GF-D8 (cell line): ENCODE measurements around the gene NFATC2.
"Not testable (repeated sequence)": the region's sequence is repeated elsewhere in the genome, so short reads cannot be mapped to it uniquely, and the experiment has no call there.

ENCODE experiments used
- DNase-seq: peaks from one replicate; lab custom pipeline; 2025; lab: John Stamatoyannopoulos, UW

The NFATC2 gene

DNA sequence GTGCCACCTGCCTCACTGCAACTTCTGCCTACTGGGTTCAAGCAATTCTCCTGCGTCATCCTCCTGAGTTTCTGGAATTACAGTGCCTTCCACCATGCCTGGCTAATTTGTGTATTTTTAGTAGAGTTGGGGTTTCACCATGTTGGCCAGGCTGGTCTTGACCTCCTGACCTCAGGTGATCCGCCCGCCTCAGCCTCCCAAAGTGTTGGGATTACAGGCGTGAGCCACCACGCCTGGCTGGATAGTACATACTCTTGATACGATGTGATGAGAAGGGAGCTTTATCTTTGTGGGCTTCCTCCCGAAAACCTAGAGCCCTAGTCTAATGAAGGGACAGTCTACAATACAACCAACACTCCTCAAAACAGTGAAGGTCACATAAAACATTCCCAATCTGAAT, 2.4 kb downstream of the NFATC2 start:
- DNase-seq = not testable (repeated sequence)

DNA sequence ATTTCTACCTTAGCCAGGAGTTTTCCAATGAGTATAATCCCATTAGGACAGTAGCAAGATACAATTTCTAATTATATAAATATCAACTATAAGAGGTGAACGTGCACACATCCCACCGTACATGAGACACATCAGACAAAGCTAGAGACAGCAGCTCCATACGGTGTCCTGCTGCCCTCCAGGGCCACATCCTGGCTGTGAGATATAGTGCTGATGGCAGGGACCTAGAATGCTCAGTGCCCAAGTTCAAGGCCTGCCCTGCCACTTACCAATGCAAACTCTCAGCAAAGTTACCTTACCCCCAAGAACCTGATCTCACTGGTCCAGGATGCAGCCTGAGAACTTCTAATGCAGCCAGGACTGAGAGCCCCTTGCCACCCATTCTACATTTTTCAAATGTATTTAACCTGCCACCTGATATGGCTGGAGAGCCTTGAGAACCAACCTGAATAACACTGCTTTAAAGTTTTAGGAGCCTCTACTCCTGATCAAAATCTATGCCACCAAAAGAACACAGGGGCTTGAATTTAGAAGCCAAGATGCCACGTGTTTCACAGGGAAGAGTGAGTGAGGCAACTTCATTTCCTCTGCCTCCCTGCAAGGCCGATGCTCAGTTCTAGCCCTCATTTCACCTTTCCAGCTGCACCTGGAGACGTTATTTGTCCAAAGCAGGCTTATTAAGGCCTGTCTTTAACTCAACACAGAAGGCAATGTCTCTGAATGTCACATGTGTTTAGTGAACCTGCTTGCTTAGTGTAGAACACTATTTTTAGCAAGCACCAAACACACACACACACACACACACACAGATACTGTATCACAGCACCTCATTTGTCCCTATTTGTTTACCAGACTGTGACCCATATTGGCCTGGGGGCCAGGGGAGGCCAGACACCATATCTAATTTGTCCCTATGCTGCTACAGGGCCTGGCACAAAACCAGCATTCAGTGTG, 6.1 kb downstream of the NFATC2 start:
- peak; percentile 27 for DNase-seq

DNA sequence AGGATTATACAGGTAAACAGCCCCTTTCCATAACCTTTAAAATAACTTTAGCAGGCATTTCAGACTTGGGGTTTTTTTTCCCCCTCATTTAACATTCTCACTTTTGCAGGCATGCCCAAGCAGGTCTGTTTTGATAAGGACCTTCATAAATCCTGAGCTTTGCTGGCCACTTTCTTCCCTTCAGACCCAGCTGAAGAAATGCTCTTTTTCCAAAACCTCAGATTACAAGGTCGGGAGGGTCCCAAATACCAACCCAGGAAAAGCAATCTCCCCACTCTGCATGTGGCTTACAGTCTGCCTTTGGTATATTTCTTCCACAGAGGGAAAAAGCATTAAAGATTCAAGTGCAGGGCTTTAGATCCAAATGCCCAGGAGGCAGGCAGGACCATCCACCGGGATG, 6.8 kb downstream of the NFATC2 start:
- DNase-seq = no peak

DNA sequence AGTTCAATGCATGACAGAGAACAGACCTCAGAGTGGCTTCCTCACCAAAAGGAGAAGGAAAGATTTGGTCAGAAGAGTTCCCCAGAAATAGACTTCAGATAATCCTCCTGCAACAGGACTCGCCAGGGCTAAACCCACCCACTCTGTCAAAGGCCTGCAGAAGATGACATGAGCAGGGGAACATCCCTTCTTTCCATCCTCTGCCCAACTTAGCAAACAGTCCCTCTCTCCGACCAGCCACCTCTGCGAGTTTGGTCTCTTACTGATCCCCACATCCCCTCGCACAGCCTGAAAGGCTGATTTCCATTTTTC, 7.5 kb downstream of the NFATC2 start:
- peak; percentile 71 for DNase-seq

DNA sequence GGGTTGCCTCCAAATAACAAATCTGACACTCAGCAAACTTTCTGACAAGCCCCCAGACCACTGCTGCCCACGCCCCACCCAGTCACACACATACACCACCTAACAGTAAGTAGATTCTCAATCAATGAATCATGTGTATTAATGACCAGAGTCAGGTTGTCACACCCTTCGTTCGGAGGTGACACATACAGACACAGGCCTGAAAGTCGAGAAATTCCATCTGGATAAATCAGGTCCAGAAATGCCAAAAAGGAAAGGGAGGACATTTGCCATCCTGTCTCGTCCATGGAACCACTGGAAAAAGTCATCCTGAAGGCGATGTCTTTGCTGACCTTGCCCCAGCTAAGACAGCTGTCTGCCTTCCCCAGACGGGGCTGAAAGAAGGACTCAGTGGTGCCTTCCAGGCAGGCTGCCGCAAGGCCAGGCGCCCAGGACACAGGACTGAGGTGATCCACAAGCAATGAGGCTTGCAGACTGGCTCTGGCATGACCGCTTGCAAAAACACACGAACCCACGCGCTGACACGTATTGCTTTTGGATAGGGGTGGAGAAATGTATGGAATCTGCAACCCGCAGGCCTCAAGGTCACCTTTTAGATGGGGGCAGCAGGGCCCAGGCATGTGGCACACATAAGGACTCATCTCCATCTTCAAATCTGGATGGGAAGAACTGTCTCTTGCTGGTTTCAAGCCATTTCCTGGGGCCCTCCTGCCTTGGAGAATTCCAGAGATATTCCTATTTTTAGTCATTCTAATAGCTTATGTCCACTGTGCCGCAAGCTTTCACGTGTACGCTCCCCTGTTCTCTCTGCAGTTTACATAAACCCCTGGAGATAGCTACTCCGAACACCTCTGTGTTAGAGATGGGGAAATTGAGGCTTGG, 9.0 kb downstream of the NFATC2 start:
- no peak for DNase-seq

DNA sequence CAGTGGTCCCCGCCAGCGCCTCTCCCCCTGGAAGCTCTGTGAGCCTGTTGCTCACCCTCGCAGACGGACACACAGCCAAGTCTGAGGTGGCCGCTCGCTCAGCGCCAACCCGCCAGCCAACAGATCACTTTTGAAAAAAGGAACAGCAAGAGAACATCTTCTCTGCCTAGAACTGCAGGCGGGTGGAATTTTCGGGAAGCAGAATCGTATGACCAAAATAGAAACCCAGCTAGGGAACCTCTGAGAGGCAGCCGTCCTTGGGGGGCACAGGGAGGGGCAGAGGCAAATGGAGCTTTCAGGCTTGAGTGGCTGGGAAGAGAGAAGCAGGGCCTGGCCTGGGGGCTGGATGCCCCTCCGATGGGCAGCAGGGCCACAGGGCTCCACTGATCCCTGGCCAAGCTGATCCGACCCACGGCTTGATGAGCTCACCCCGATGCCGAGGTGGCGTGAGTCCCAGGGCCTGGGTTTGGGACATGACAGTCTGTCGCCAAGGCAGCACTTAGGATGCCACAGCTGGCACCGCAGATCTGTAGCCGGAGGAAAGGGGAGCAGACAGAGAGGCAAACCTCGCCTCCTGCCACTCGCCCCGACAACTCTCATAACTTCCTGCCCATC, 9.8 kb downstream of the NFATC2 start:
- no peak for DNase-seq

DNA sequence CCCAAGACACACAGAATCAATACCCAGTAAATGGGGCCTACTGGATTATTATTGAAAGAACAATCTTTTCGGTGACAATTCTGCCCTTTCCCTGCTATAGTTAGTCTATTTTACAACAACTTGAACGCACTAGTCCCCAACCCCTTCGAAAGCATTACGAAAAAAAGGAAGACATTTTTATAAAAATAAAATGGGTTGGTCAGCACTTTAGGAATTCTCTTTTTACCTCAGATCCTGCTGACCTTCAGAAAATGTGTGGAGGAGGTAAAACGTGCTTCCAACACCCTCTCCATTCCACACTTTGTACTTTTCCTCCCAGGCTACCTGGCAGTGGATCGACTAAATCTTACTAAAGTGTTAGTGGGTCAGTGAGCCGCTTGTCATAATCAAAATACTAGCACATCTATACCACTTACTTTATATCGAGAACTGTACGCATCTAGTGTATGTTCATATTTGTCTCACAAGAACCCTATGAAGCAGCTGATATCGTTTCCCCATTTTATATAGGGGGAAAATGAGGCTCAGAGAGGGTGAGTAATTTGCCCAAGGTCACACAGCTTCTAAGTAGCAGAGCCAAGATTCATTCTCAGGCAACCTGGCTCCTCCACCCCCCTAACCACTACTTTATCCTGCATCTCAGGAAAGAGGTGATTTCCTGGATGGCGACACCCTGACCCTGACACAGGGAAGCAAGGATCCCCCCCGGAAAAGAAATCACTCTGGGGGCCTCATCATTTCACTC, 10.6 kb downstream of the NFATC2 start:
- DNase-seq = no peak

DNA sequence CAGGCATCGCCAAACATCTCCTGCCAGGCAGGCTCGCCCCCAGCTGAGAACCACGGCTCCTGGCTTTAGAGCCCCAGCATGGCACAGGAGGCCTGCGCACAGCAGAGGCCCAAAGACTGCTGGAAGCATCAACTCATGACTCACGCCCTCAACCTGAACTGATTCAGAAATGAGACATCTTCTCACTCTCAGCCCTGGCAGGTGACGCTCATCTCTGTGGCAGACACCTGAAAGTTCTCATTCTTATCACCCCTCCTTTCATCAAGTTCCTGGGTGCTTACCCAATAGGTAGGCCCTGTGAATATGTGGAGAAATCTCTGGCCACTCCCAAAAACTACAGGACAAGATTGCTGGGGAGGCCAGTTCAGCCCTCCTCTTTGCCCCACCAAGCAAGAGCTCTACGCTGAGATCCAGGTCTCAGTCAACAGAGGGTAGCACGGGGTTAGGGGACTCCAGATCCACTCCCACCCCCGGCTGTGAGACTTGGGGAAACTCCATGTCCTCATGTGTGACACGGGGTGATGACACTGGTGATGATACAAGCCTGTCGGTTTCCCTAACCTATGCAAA, 11.3 kb downstream of the NFATC2 start:
- DNase-seq = no peak

DNA sequence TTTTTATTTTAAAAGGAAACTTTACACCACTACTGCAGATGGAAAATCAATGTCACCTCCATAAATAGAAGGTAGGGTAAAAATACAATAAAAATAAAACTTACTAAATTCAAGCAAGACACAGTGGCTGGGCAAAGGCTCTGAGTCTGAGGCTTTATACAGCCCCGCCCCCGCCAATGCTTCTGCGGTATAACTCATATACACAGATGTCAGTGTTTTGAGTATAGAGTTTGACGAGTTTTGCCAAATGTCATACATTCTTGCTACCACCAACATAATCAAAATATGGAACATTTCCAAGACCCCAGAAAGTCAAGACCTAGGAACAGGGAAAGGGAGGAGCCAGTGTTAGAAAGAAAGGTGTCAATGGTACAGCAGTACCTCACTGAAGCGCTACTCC, 12.8 kb downstream of the NFATC2 start:
- no peak for DNase-seq

DNA sequence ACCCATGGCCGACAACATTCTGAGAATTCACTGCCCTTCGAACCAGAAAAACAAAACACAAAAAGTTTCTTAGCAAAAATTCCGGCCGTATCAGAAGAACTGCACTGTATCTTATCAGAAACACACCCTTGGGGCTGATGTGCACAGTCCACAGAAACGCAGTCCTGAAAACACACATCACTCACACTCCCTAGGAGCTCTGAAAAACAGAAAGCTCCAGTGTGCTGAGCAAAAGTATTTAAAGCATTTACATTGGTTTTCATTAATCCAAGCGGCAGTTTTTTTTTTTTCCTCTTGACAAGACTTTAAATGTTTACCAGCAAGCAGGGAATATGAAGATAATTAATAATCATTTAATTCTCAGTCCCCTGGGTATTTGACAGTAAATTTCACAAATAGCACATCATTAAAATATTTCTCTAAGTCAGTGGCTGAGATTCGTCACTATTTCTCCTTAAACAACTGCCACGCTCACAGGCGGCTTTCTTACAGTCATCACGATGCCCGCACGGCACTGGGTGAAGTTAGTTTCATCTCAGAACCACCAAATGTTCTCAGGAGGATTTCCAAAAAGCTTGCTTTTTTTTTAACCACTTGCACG, 13.3 kb downstream of the NFATC2 start:
- no peak for DNase-seq

DNA sequence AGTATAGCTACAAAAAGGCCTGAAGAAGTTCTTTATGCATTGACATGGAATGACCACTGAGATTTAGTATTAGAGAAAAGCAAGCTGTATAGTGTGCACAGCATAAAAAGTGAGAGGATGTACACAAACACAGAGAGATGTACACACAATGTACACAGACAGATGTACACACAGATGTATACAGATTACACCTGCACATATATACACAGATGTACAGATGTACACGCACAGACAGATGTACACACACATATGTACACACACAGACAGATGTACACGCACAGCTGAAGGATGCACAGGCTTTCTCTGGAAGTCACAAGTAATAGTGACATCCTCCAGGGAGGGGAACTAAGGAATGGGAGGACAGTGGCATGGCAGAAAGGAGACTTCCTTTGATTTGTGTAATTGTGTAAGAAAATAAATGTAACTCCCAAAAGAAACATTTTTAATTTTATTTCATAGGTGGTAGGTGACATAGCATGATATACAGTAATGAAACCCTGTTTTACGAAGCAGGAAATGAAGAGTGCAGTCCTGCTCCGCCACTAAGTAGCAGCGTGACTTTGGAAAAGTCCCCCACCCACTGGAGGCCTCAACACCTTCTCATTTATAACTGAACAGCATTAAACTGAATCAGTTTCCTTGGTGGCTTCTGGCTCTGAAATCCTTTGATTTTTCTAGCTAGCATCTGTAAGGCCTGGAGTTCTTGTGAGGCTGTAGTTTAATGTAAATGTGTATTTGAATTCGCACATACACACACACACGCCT, 14.1 kb downstream of the NFATC2 start:
- DNase-seq = no peak

DNA sequence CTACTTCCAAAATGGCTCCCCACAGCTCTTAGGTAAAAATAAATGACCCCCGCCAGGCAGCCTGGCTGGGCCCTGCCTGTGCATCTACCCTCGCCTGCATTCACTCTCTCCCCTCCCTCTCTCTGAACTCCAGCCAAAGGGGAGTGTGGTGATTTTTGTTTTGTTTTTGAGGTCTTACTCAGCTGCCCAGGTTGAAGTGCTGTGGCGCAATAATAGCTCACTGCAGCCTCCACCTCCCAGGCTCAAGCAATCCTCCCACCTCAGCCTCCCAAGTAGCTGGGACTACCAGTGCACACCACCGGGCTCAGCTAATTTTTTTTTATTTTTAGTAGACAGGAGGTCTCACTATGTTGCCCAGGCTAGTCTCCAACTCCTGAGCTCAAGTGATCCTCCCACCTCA, 15.8 kb downstream of the NFATC2 start:
- DNase-seq = no peak

DNA sequence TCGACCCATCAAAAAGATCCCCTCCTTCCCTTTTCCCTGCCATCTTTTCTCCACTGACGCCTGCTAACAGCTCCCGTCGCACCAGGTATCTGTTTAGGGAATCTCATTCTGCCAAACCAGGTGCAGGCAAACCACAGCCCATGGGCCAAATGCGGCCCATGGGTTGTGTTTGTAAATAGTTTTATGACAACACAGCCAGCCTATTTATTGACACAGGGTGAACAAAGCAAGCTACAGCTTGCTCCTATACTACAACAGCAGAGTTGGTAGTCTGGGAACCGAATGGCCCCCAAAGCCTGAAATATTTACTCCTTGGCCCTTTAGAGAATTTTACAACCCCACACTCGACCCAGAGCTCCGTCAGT, 16.4 kb downstream of the NFATC2 start:
- no peak for DNase-seq

DNA sequence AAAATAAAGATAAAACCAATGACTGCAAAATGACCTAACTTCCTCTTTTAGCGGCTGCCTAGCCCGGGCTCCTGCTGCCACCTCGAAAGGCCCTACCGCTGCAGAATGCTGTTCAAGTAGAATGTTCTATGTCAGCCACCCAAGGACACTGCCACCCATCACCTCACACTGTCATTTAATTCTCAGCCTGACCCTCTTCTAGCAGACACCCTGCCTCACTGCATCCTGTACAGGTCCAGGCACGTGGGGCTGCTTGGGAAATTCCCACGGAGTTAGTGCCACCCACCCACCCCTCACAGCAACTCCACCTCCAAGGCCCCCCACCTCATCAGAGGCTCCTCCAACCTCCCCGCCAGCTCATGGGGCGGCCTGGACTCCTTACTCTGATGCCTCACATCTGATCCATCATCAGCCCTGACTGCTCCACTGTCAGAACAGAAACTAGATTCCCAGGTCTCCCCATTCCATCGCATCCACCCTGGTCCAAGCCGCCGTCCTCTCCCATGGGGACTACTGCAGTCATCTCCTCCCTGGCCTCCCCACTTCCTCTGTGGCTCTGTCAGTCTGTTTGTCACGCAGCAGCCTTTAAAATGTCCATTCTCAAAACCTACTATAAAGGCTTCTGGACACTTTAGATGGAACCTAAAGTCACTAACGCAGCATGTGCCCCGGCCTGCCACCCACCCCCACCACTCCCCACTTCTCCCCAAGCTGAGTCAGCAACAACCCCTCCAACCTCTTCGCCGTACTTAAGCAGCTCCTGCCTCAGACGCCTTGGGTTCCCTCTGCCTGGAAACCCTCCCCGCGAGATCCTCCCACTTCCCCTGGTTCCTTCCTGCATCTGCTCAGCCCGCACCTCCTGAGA, 17.0 kb downstream of the NFATC2 start:
- peak; percentile 66 for DNase-seq

DNA sequence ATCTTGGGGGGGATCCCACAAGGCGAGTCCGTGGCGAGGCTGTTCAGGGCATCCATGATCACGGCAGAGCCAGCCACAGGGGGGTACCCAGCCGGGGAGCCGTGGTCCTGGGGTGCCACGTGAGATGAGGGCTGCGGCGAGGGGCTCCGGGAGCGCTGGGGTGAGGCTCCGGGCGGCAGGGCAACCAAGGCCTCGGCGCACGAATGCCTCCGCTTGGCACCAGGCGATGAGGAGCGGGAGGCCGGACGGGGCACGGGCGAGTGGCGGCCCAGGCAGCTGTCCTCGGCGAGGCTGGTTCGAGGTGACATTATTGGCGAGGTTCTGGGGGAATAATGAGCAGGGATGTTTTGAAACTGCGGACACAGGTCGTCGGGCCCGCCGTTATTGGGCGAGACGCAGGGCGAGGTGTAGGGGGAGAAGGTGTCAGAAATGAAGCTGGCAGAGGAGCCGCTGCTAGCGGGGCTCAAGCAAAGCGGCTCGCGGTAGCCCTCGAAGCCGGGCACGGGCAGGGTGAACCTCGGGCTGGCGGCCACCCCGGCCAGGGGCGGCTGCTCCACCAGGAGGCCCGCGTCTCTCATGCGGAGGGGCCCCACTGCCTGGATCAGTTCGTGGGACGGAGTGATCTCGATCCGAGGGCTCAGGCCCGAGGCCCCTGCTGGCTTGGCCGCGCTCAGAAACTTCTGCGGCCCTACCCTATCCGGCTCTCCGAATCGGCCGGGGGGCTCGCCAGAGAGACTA, 19.1 kb downstream of the NFATC2 start:
- DNase-seq = no peak

DNA sequence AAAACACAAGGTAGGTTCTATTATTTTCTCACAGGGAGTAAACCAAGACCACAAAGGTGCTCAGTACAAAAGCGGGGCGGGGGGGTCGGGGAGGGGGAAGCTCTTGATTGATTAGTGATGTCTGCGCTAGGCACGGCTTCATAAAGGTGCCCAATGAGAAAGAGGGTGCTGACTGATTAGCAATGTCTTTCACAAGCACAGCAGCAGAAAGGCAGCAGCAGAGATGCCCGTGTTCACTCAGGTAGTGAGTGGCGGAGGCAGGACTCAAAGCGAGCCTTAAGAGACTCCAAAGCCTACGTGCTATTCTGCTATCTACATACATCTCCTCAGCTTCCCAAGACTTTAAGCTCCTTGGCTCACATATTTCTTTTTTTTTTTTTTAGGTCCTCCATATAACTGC, 20.3 kb downstream of the NFATC2 start:
- no peak for DNase-seq

DNA sequence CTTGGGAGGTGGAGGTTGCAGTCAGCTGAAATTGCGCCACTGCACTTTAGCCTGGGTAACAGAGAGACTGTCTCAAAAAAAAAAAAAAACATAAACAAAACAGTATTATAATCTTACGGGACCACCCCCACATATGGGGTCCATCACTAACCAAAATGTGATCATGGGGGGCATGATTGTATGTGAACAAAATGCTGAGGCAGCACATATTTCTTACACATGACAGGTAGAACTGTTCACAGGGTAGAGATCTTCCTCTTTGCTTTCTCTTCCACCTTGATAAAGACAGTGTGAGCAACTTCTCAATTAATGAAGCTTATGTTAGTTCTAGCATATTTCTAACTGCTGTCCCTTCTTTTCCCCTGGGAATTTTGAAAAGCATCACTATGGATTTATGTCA, 24.7 kb downstream of the NFATC2 start:
- DNase-seq = no peak

DNA sequence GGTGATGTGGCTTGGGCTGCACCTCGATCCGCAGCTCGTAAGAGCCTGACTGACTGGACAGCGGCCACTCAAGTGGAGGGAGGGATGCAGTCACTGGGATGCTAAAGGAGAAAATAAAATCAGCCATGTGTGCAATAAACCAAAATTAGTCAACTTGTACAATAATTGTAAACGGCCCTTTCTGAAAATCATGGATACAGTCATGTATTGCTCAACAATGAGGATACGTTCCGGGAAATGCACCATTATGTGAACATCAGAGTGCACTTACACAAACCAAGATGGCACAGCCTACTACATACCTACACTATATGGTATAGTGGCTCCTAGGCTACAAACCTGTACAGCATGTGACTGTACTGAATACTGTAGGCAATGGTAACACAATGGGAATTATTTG, 25.7 kb downstream of the NFATC2 start:
- no peak for DNase-seq

DNA sequence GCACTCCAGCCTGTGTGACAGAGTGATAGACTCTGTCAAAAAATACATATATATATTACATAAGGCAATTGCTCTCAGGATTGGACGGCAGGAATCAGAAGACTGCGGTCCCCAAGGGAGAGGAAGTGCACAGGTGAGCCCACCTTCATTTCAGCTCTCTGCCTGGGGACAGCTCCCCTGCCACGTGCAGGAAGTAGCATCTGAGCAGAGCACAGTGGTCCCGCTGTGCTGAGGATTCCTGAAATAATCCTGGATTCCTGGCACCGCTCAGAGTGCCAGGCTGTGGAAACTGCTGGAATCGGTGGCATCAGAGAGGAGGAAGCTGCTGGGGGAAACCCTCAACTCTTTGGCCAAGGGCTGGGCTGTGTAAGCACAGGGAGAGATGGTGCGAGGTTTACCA, 27.7 kb downstream of the NFATC2 start:
- DNase-seq = no peak
